ENCODE results near the gene IFI44L.

IFI44L gene

DNA sequence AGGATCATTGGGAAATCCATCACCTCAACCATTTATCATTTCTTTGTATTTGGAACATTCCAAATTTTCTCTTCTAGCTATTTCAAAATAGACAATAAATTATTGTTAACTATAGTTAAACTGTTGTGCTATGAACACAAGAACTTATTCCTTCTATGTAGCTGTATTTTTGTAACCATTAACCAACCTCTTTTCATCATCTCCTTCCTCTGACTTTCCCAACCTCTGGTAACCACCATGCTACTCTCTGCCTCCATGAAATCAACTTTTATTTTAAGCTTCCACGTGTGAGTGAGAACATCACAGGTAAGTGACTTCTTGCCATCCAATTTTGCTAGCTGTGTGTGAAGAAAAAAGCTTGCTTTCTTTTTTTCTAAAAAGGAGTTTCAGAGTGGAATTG, 418 bp downstream of the IFI44L start:
- Histone ChIP-seq H3K4me3 (ENCODE audit: low read depth in 1 of 2, low read length in 1 of 2) (peak overlapping the region; percentile 34 to 44), H3K9me3 (no peaks in the 10 kb centered on the region), H3K36me3 (no peaks in the 10 kb centered on the region), H3K27me3 (no peaks in the 10 kb centered on the region), H3K27ac (peak overlapping the region; percentile 76), H3K4me1 (ENCODE audit: control insufficient read depth in 1 of 2, insufficient read depth in 1 of 2, low read depth in 1 of 2, low read length in 1 of 2) (peaks cover 16 to 37% of the 10 kb centered on the region in 2 experiments)
- TF ChIP-seq, protein P1, sequence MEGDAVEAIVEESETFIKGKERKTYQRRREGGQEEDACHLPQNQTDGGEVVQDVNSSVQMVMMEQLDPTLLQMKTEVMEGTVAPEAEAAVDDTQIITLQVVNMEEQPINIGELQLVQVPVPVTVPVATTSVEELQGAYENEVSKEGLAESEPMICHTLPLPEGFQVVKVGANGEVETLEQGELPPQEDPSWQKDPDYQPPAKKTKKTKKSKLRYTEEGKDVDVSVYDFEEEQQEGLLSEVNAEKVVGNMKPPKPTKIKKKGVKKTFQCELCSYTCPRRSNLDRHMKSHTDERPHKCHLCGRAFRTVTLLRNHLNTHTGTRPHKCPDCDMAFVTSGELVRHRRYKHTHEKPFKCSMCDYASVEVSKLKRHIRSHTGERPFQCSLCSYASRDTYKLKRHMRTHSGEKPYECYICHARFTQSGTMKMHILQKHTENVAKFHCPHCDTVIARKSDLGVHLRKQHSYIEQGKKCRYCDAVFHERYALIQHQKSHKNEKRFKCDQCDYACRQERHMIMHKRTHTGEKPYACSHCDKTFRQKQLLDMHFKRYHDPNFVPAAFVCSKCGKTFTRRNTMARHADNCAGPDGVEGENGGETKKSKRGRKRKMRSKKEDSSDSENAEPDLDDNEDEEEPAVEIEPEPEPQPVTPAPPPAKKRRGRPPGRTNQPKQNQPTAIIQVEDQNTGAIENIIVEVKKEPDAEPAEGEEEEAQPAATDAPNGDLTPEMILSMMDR (IDR thresholded peaks at IDR 0.05), result no peak

DNA sequence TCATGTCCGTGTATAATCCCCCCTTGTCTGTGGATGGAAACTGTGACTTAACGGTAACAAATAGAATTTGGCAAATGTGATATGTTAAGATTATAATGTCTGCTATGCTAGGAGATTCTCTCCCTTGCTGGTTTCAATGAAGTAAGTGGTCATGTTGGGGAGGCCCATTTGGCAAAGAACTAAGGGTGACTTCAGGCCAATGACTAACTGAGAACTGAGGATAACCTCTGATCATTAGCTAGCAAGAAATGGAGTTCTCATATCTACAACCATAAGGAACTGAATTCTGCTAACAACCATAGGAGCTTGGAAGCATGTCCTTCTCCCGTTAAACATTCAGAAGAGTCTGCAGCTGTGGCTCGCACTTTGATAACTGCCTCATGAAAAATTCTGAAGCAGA, 2.3 kb downstream of the IFI44L start:
- Histone ChIP-seq H3K27me3 (no peaks in the 10 kb centered on the region), H3K9me3 (no peaks in the 10 kb centered on the region), H3K4me3 (ENCODE audit: low read depth in 1 of 2, low read length in 1 of 2) (no peak overlapping the region), H3K27ac (no peak overlapping the region), H3K36me3 (no peaks in the 10 kb centered on the region), H3K4me1 (ENCODE audit: control insufficient read depth in 1 of 2, insufficient read depth in 1 of 2, low read depth in 1 of 2, low read length in 1 of 2) (peaks cover 16 to 37% of the 10 kb centered on the region in 2 experiments)
- TF ChIP-seq, protein P1 (IDR thresholded peaks at IDR 0.05), result no peak

DNA sequence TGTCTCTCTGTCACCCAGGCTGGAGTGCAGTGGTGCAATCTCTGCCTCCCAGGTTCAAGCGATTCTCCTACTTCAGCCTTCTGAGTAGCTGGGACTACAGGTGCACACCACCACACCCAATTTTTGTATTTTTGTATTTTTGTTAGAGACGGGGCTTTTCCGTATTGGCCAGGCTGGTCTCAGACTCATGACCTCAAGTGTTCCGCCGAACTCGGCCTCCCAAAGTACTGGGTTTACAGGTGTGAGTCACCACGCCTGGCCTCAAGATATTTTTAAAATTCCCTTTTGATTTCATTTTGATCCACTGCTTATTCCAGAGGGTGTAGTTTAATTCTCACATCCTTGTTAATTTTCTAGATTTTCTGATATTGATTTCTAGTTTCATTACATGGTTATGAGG, 3.8 kb downstream of the IFI44L start:
- Histone ChIP-seq H3K27me3 (no peaks in the 10 kb centered on the region), H3K9me3 (no peaks in the 10 kb centered on the region), H3K4me1 (ENCODE audit: control insufficient read depth in 1 of 2, insufficient read depth in 1 of 2, low read depth in 1 of 2, low read length in 1 of 2) (peaks cover 16 to 37% of the 10 kb centered on the region in 2 experiments), H3K36me3 (no peaks in the 10 kb centered on the region), H3K4me3 (ENCODE audit: low read depth in 1 of 2, low read length in 1 of 2) (no peak overlapping the region), H3K27ac (no peak overlapping the region)
- TF ChIP-seq, protein P1 (IDR thresholded peaks at IDR 0.05), result no peak

DNA sequence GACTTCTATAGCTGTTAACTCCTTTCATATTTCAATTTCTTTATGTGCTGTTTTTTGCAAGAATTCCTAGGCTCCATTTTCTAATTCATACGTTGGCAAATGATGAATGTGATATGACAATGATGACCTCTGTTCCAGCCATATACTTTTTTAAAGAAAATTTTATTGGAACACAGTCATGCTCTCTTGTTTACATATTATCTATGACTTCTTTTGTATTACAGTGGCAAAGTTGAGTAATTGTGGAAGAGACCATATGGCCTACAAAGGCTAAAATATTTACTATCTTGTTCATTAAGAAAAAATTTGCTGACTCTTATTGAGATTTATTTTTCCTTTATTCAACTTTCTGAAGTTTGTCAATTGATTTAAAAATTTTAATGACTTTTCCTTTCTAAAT, 7.1 kb downstream of the IFI44L start:
- TF ChIP-seq, protein P1 (IDR thresholded peaks at IDR 0.05), result no peak
- H3K4me3 ChIP-seq (ENCODE audit: low read depth in 1 of 2, low read length in 1 of 2), result no peak overlapping the region
- no peaks in the 10 kb centered on the region for H3K9me3 ChIP-seq
- H3K27me3 ChIP-seq, result no peaks in the 10 kb centered on the region
- no peaks in the 10 kb centered on the region for H3K36me3 ChIP-seq
- no peak overlapping the region for H3K27ac ChIP-seq
- H3K4me1 ChIP-seq (ENCODE audit: control insufficient read depth in 1 of 2, insufficient read depth in 1 of 2, low read depth in 1 of 2, low read length in 1 of 2), result peaks cover 0 to 8% of the 10 kb centered on the region in 2 experiments

DNA sequence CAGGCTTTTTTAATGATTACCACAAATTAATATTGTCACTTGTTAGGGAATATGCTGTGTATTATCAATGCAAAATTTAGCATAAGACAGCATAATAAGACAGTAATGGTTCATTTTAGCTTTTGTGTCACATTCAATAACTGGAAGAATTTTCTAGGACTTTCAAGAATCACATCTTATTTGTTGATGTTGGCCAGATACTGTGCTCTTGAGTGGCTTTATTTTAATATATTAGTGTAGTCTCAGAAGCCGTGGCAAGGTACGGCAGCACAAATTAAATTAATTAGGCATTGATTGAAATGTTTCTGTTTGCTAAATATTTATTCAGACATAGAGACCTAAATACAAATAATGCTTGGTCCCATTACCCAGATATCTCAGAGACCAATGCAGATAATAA, 10.4 kb downstream of the IFI44L start:
- no peaks in the 10 kb centered on the region for H3K4me1 ChIP-seq (ENCODE audit: control insufficient read depth in 1 of 2, insufficient read depth in 1 of 2, low read depth in 1 of 2, low read length in 1 of 2)
- H3K9me3 ChIP-seq, result no peaks in the 10 kb centered on the region
- TF ChIP-seq, protein P1 (IDR thresholded peaks at IDR 0.05), result no peak
- no peak overlapping the region for H3K4me3 ChIP-seq (ENCODE audit: low read depth in 1 of 2, low read length in 1 of 2)
- H3K27ac ChIP-seq, result no peak overlapping the region
- no peaks in the 10 kb centered on the region for H3K36me3 ChIP-seq
- H3K27me3 ChIP-seq, result no peaks in the 10 kb centered on the region

DNA sequence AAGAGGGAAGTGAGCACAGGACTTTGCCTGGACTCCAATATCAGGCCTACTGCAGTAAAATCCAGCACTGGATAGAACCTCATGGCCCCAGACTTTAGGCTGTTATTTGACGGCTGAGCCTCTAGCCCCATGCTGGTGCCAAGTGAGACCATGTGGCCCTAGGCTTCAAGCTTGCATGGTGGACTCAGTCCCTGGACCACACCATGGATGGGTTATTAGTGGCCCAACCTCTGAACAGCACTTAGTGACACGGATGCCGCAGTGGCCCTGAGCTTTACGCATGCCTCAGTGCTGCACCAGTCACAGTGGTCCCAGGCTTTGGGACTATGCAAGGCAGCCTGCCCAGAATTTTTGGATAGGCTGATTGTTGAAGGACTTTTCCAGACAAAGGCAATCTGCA, 13.0 kb downstream of the IFI44L start:
- H3K36me3 ChIP-seq, result no peaks in the 10 kb centered on the region
- H3K4me3 ChIP-seq (ENCODE audit: low read depth in 1 of 2, low read length in 1 of 2), result no peak overlapping the region
- no peak overlapping the region for H3K27ac ChIP-seq
- TF ChIP-seq, protein P1 (IDR thresholded peaks at IDR 0.05), result no peak
- H3K27me3 ChIP-seq, result no peaks in the 10 kb centered on the region
- H3K9me3 ChIP-seq, result no peaks in the 10 kb centered on the region
- peaks cover 0 to 3% of the 10 kb centered on the region in 2 experiments for H3K4me1 ChIP-seq (ENCODE audit: control insufficient read depth in 1 of 2, insufficient read depth in 1 of 2, low read depth in 1 of 2, low read length in 1 of 2)

Data from neutrophil (primary cell).